KOPT-K1 (cell line): Measurements from ENCODE around the gene LPCAT1.
"Not testable (repeated sequence)": the region's sequence is repeated elsewhere in the genome, so short reads cannot be mapped to it uniquely, and the experiment has no call there.

Experiments
- H3K27ac ChIP-seq: fragments of 200-600 bp; sonication (generic); 2 replicates; pipeline ENCODE4 v1.5.1; 2016; ENCODE audit warnings: antibody characterized with exemption, mild to moderate bottlenecking, low read depth, low read length; ENCODE audit not compliant: poor library complexity, severe bottlenecking
- H3K36me3 ChIP-seq: fragments of 200-600 bp; sonication (generic); 2 replicates; pipeline ENCODE4 v1.5.1; 2017; ENCODE audit warnings: antibody characterized with exemption, mild to moderate bottlenecking, low read length, moderate library complexity; ENCODE audit not compliant: insufficient read depth
- H3K9me3 ChIP-seq: fragments of 200-600 bp; sonication (generic); 2 replicates; pipeline ENCODE4 v1.5.1; 2017; ENCODE audit warnings: antibody characterized with exemption, low read length, mild to moderate bottlenecking; ENCODE audit not compliant: insufficient read depth, poor library complexity, severe bottlenecking

LPCAT1 gene

DNA sequence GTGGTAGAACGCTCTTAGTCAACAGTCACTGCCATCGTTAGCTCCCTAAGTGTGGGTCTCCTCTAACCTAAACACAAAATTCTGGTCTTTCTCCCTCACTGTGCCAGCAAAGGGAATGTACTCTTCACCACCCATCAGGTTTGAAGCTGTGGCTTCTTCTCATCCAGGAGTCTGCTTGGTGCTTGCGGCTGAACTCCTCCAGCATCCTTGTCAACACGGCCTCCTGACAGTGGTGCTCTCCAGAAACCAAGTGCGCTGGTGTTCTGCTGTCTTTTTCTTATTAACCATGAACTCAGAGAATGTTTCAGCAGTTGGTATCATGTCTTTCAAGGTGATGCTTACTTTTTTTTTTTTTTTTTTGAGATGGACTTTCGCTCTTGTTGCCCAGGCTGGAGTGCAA lies 23.9 kb upstream of the LPCAT1 start:
- no peaks in the 10 kb centered on the region for H3K9me3 ChIP-seq
- no peaks in the 10 kb centered on the region for H3K36me3 ChIP-seq
- no peak overlapping the region for H3K27ac ChIP-seq

GRCh38 chr5:1547236-1547635 lies 23.5 kb upstream of the LPCAT1 start:
- Histone ChIP-seq H3K36me3 (no peaks in the 10 kb centered on the region), H3K9me3 (no peaks in the 10 kb centered on the region), H3K27ac (no peak overlapping the region)

DNA sequence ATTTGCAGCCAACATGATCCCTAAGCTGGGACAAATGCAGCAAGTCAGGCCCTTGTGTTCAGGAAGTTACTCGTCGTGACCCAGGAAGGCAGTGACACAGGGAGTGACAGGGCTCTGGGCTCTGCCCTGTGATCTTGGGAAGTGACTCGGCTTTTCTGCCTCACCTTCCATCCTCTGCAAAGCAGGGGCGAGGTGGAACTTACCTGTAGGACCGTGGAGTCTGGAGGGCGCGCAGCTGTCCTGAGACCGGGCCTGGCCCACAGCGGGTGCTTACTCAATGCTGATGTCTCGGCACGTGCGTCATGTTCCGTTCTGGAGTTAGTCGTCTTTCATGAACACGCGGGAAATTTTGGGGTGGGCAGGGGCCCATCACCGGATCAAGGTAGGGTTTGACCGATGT lies 22.8 kb upstream of the LPCAT1 start:
- no peak overlapping the region for H3K27ac ChIP-seq

GRCh38 chr5:1545805-1546355 lies 22.1 kb upstream of the LPCAT1 start:
- Histone ChIP-seq H3K36me3 (no peaks in the 10 kb centered on the region), H3K27ac (no peak overlapping the region), H3K9me3 (no peaks in the 10 kb centered on the region)

More for the DNA sequence above, 22.8 kb upstream of the LPCAT1 start:
- H3K9me3 ChIP-seq: no peaks in the 10 kb centered on the region
- no peaks in the 10 kb centered on the region for H3K36me3 ChIP-seq

DNA sequence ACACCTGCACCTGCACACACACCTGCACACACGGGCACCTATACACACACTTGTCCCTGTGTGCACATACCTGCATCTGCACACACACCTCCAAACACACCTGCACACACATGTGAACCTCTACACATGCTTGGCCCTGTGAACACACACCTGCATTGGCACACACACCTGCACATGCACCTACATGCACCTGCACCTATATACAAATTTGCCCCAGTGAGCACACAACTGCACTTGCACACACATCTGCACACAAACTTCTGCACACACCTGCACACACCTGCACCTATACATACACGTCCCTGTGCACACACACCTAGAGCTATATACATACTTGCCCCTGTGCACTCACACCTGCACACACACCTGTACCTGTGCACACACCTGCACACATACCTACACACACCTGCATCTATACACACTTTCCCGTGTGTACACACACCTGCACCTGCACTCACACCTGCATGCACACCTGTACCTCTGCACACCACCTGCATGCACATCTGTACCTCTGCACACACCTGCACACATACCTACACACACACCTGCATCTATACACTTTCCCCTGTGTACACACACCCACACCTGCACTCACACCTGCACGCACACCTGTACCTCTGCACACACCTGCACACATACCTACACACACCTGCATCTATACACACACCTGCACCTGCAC lies 21.5 kb upstream of the LPCAT1 start:
- Histone ChIP-seq H3K9me3 (no peaks in the 10 kb centered on the region), H3K27ac (no peak overlapping the region), H3K36me3 (no peaks in the 10 kb centered on the region)

DNA sequence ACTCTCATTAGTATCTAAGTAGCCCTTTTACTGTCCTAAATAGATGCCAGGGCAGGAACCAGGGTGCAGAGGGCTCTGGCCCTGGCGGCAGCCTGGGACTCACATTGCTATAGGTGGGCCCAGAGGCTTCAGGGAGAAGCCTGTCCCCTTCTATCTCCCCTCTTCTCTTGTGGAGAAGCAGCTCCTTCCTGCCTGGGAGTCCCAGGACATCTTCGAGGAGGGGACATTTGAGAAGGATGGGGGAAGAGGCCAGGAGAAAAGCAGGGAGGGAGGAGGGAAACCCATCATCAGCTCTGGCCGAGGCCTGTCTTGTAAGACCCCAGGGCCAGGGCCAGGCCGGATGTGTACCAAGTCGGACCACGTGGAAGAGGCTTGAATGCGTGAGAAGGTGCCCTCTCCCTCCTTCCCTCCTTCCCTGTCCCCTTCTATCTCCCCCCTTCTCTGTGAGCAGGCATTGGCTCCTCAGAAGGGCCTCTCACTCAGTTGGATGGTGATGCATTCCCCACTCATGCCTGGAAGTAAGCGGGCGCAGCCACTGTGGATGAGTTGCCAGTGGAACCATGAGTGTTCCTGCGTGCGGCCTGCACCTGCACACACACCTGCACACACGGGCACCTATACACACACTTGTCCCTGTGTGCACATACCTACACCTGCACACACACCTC lies 20.7 kb upstream of the LPCAT1 start:
- peaks cover 5% of the 10 kb centered on the region for H3K9me3 ChIP-seq
- H3K36me3 ChIP-seq: no peaks in the 10 kb centered on the region
- H3K27ac ChIP-seq: no peak overlapping the region

DNA sequence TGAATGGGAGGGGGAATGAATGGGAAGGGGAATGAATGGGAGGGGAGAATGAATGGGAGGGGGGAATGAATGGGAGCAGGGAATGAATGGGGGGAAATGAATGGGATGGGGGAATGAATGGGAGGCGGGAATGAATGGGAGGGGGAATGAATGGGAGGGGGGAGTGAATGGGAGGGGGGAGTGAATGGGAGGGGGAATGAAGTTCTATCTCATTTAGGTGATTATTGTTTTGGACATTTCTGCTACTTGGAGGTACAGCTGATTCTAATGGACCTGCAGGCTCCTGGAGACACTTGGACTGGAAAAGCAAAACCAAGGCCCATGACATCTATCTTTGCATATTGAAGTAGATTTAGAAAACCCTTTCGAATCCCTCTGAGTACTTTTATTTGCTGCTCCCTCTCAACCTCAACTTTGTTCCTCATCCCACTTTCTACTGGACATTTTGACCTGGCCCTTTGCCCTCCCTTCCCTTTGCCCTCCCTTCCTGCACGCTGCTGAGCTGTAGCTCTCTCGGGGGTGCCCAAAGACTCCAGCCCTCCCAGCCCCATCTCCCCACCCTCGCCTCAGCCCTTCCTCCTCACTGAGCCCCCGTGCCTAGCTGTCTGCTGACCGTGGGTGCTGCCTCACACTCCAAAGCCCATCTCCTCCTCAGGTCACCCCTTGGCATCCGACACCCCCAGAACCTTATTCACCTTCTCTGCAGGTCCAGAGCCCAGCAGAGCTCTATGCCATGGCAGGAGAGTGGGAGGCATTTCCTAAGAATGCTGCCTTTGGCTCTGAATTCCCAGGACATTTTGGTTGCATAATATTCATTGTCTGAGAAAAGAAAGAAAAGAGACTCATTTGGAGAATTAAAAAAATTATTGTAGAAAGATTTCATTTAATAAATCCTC lies 19.9 kb upstream of the LPCAT1 start:
- H3K27ac ChIP-seq: no peak overlapping the region
- H3K36me3 ChIP-seq: no peaks in the 10 kb centered on the region
- H3K9me3 ChIP-seq: peaks cover 6% of the 10 kb centered on the region

GRCh38 chr5:1542781-1543180 lies 19.0 kb upstream of the LPCAT1 start:
- Histone ChIP-seq H3K36me3 (no peaks in the 10 kb centered on the region), H3K27ac (no peak overlapping the region), H3K9me3 (peaks cover 6% of the 10 kb centered on the region)

DNA sequence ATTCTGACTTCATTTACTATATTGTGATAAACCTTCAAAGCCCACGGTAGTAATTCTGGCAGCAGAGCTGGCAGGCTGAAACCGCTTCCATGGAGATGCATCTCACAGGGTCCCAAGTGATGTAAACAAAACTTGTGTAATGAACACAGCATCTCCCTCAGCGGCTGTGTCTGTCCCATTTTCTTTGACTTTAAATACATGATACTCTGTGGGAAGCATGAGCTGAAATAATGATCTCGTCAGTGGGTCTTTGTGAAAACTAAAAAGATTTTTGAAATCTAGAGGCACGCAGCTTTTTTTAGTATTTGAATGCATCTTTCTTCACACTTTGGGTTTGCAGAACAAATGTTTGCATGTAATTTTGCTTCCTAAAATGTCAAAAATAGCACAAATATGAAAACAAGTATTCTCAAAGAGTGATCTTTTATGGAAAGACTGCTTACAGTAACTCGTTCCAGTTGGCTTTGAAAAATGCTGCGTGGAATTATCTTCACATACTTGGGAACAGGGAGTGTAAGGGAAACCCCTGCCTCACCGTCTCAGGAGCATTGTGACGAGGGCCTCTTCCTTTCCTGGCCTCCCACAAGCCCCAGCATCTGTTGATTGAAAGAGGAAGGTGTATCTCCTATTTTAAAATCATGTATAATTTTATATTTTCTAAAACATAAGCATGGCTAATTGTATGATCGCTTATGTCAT lies 18.1 kb upstream of the LPCAT1 start:
- Histone ChIP-seq H3K27ac (no peak overlapping the region), H3K9me3 (peaks cover 6% of the 10 kb centered on the region), H3K36me3 (no peaks in the 10 kb centered on the region)

DNA sequence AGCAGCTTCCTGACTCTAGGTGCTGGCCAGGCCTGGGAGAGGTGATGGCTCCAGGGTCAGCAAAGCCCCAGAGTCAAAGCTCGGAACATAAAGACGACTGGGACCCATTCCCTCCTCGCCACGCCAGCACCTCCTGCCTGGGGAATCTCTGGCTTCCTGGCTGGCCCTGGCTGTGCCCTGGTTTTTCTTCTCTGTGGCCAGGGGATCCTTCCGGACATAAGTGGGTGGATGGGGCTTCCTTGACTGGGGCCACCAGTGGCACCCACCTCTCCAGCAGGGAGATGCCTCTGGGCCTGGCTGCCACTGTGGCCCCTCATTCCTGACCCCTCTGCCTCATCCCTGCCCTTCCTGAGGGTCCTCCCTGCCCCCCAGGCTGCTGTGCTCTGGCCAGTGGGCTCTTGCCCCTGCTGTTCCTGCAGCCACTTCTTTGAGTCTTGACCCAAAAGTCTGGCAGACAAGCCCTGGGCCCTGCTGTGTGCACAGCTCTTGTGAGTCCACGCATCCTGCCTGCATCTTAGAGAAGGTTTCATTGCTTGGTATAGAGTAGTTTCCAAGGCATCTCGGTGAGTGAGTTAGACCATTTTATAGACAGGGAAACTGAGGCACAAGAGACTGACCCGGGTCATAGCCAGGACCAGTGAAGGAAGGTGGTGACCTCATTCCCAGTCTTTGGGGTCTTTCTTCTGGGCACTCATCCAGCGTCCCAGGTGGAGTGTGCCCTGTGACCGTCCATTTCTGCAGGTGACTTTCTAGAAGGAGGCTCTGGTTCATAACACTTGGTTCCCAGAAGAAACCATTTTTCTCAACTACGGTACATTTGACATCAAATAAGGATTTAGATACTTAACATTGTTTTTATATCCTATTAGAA lies 17.3 kb upstream of the LPCAT1 start:
- Histone ChIP-seq H3K36me3 (no peaks in the 10 kb centered on the region), H3K9me3 (peaks cover 6% of the 10 kb centered on the region), H3K27ac (no peak overlapping the region)

- Histone ChIP-seq H3K9me3 (peaks cover 6% of the 10 kb centered on the region), H3K36me3 (no peaks in the 10 kb centered on the region), H3K27ac (no peak overlapping the region)
Measured at GRCh38 chr5:1540166-1540565, 16.4 kb upstream of the LPCAT1 start.

DNA sequence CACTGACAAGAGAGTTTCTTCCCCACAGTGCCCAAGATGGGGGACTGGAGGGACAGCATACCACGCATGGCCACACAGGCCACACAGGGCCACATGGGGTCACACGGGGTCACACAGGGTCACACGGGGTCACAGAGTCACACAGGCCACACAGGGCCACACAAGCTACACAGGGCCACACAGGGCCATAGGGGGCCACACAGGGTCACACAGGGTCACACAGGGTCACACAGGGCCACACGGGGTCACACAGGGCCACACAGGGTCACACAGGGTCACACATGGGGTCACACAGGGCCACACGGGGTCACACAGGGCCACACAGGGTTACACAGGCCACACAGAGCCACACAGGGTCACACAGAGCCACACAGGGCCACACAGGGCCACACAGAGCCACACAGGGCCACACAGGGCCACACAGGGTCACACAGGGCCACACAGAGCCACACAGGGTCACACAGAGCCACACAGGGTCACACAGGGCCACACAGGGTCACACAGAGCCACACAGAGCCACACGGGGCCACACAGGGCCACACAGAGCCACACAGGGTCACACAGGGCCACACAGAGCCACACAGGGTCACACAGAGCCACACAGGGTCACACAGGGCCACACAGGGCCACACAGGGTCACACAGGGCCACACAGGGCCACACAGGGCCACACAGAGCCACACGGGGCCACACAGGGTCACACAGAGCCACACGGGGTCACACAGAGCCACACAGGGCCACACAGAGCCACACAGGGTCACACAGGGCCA lies 15.8 kb upstream of the LPCAT1 start:
- H3K36me3 ChIP-seq, H3K27ac ChIP-seq, H3K9me3 ChIP-seq: not testable (repeated sequence)

DNA sequence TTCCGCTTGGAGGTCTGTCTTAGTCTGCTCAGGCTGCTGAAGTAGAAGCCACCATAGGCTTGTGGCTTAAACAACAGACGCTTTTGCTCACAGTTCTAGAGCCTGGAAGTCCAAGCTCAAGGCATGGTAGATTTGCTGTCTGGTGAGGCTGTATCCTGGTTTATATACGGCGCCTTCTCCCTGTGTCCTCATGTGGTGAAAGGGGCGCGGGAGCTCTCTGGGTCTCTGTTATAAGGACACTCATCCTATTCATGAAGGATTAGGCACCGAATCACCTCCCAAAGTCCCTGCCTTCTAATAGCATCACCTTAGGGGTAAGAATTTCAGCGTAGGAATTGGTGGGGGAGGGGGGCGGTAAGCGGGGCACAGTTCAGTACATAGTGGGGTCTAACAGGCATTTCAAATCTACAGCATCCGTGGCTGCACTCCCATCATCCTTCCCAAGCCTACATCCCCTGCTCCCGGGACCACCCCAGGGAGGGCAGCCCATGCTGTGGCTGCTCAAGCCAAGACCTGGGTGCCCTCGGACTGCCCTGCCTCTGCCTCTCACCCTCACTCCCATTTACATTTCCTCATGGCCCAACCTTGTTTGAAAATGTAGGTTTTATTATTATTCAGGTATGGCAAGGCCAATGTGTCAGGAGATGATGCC lies 15.1 kb upstream of the LPCAT1 start:
- H3K27ac ChIP-seq: no peak overlapping the region
- H3K36me3 ChIP-seq: no peaks in the 10 kb centered on the region
- peaks cover 6% of the 10 kb centered on the region for H3K9me3 ChIP-seq
